HCT116 (cell line): ENCODE data around the gene HS3ST2. TPM values are rescaled to one million over a fixed set of nuclear protein-coding genes. Genes with fewer than 3 reads are reported as not detected.

ENCODE experiments used
- ATAC-seq: fragments of 200-7000 bp; cut with Tn5 transposase; 2 replicates; pipeline ENCODE4 v1.9.1; 2020; ENCODE audit warnings: mild to moderate bottlenecking, moderate library complexity
- Bru-seq: library from RNA; stranded (reverse); fragments of 400-500 nt; gene quantifications from one replicate; lab custom pipeline; 2021; lab: Mats Ljungman, UMichigan
- BruChase-seq, 2 experiments: library from RNA; stranded (reverse); fragments of 400-500 nt; gene quantifications; one replicate each; lab custom pipeline; 2021; lab: Mats Ljungman, UMichigan
- BruUV-seq: library from RNA; stranded (reverse); fragments of 400-500 nt; replicated peaks from 2 replicates; lab custom pipeline; 2021; lab: Mats Ljungman, UMichigan
- CTCF ChIA-PET: fragments of 300-600 bp; sonication (Branson Sonifier 250); formaldehyde crosslinking; loops from one replicate; lab custom pipeline; 2021; ENCODE audit warnings: antibody characterized with exemption; lab: Charles Lee
- POLR2A ChIA-PET: fragments of 300-600, 350-600 bp; sonication (Branson Sonifier 250); formaldehyde crosslinking; loops from one replicate; lab custom pipeline; 2021; ENCODE audit warnings: antibody characterized with exemption; lab: Charles Lee
- RAD21 ChIA-PET, 2 experiments: fragments of 300-600 bp; sonication (Branson Sonifier 250); formaldehyde crosslinking; loops; one replicate each; lab custom pipeline; 2023; ENCODE audit warnings: low total read pairs in 2 of 2; ENCODE audit not compliant: uncharacterized antibody in 2 of 2, unreplicated experiment in 2 of 2, low non-redundant PET in 1 of 2; lab: Charles Lee
- DNase-seq: peaks from one replicate; pipeline ENCODE4 v3.0.0-alpha.2; 2010; ENCODE audit warnings: low read depth, low spot score
- H2AFZ ChIP-seq: fragments of 200-600 bp; shearing (Covaris generic), sonication (generic); 2 replicates; pipeline ENCODE4 v1.6.1; 2017; ENCODE audit warnings: low read depth, mixed run types, mixed read lengths, antibody characterized with exemption, low read length; ENCODE audit not compliant: poor library complexity, severe bottlenecking
- H3K27ac ChIP-seq: 2 replicates; pipeline ENCODE4 v1.5.1; 2012; ENCODE audit warnings: low read depth, low read length
- H3K27me3 ChIP-seq: fragments of 200-600 bp; sonication (generic); 2 replicates; pipeline ENCODE4 v1.6.1; 2016; ENCODE audit warnings: mixed run types, low read length, mixed read lengths; ENCODE audit not compliant: insufficient read depth
- H3K36me3 ChIP-seq, 2 experiments: fragments of 200-500 bp in 1 of 2; fragments of 200-600 bp in 1 of 2; sonication (Bioruptor generic) in 1 of 2; sonication (generic) in 1 of 2; 2 replicates each; pipeline versions ENCODE4 v1.5.1 to v1.6.1; 2014 to 2016; ENCODE audit warnings: low read length in 2 of 2, inconsistent platforms in 1 of 2, mixed read lengths in 1 of 2, mixed run types in 1 of 2; ENCODE audit not compliant: insufficient read depth in 2 of 2, control insufficient read depth in 1 of 2
- H3K4me1 ChIP-seq, 2 experiments: fragments of 200-600 bp in 1 of 2; sonication (generic) in 1 of 2; 2 replicates each; pipeline versions ENCODE4 v1.5.1 to v1.6.1; 2012 to 2017; ENCODE audit warnings: low read length in 2 of 2, inconsistent platforms in 1 of 2, mild to moderate bottlenecking in 1 of 2, mixed read lengths in 1 of 2, mixed run types in 1 of 2, moderate library complexity in 1 of 2; ENCODE audit not compliant: insufficient read depth in 2 of 2, control insufficient read depth in 1 of 2
- H3K4me2 ChIP-seq: fragments of 200-600 bp; sonication (generic); 2 replicates; pipeline ENCODE4 v1.6.1; 2017; ENCODE audit warnings: mixed run types, low read length, mixed read lengths
- H3K4me3 ChIP-seq, 2 experiments: fragments of 200-600 bp in 1 of 2; sonication (generic) in 1 of 2; replicated peaks in 1 of 2; 2 replicates each; pipeline ENCODE4 v1.5.1; 2011 to 2016; ENCODE audit warnings: low read length in 2 of 2, control low read depth in 1 of 2, low read depth in 1 of 2, mild to moderate bottlenecking in 1 of 2, mixed read lengths in 1 of 2, mixed run types in 1 of 2
- H3K79me2 ChIP-seq: fragments of 200-600 bp; sonication (generic); 2 replicates; pipeline ENCODE4 v1.6.1; 2017; ENCODE audit warnings: mild to moderate bottlenecking, mixed run types, low read length, moderate library complexity, mixed read lengths; ENCODE audit not compliant: insufficient read depth
- H3K9ac ChIP-seq: fragments of 200-600 bp; sonication (generic); 2 replicates; pipeline ENCODE4 v1.6.1; 2016; ENCODE audit warnings: low read length, mixed read lengths
- H3K9me2 ChIP-seq: fragments of 200-600 bp; sonication (generic), shearing (Covaris generic); 2 replicates; pipeline ENCODE4 v1.6.1; 2017; ENCODE audit warnings: mixed run types, mild to moderate bottlenecking, moderate library complexity; ENCODE audit not compliant: insufficient read depth
- H3K9me3 ChIP-seq, 2 experiments: fragments of 200-500 bp in 1 of 2; fragments of 200-600 bp in 1 of 2; sonication (Bioruptor generic) in 1 of 2; sonication (generic) in 1 of 2; 2 replicates each; pipeline ENCODE4 v1.6.1; 2014 to 2017; ENCODE audit warnings: low read length in 2 of 2, mixed read lengths in 2 of 2, inconsistent platforms in 1 of 2, low read depth in 1 of 2, mild to moderate bottlenecking in 1 of 2, mixed run types in 1 of 2, moderate library complexity in 1 of 2; ENCODE audit not compliant: control insufficient read depth in 1 of 2, insufficient read depth in 1 of 2
- H4K20me1 ChIP-seq: fragments of 200-600 bp; sonication (generic), shearing (Covaris generic); 2 replicates; pipeline ENCODE4 v1.6.1; 2017; ENCODE audit warnings: mixed run types, mild to moderate bottlenecking, moderate library complexity; ENCODE audit not compliant: insufficient read depth
- CBX3 ChIP-seq: IDR thresholded peaks from 2 replicates; pipeline ENCODE4 v1.6.1; 2012; ENCODE audit warnings: low read depth
- ELF1 ChIP-seq: IDR thresholded peaks from 2 replicates; pipeline ENCODE4 v1.6.1; 2012; ENCODE audit warnings: low read depth, borderline replicate concordance
- EZH2phosphoT487 ChIP-seq: fragments of 200-600 bp; IDR thresholded peaks from 2 replicates; pipeline ENCODE4 v1.6.1; 2018; ENCODE audit warnings: antibody characterized with exemption, borderline replicate concordance
- FOSL1 ChIP-seq: IDR thresholded peaks from 2 replicates; pipeline ENCODE4 v1.6.1; 2012; ENCODE audit warnings: low read depth
- POLR2AphosphoS5 ChIP-seq: IDR thresholded peaks from 2 replicates; pipeline ENCODE4 v1.6.1; 2011; ENCODE audit warnings: mild to moderate bottlenecking, low read depth, low read length, moderate library complexity
- SIN3A ChIP-seq: IDR thresholded peaks from 2 replicates; pipeline ENCODE4 v1.6.1; 2012; ENCODE audit warnings: low read depth
- TCF7L2 ChIP-seq: IDR thresholded peaks from 2 replicates; pipeline ENCODE4 v1.7.0; 2011; ENCODE audit warnings: borderline replicate concordance, inconsistent platforms; ENCODE audit not compliant: insufficient read depth, insufficient read length; ENCODE audit errors: extremely low read depth
- intact Hi-C: fragments of 100-400 bp; cut with micrococcal nuclease; formaldehyde crosslinking; loops from 2 replicates; pipeline ENCODE4 v1.10.0; 2022
- long read RNA-seq: library from polyadenylated mRNA; unstranded; transcript quantifications from one replicate; pipeline ENCODE4 v2.0.0, GENCODE V29; 2021; ENCODE audit not compliant: unreplicated experiment
- polyA plus RNA-seq: library from polyadenylated mRNA; unstranded; fragments of >200 nt; gene quantifications from 2 replicates; pipeline ENCODE4 v1.2.1, GENCODE V29; 2012; ENCODE audit warnings: missing spikeins
- total RNA-seq: library from RNA; stranded (reverse); gene quantifications from one replicate; pipeline ENCODE4 v1.2.1, GENCODE V29; 2021; ENCODE audit not compliant: unreplicated experiment
- TF ChIP-seq, protein P1 (sequence below): IDR thresholded peaks from 2 replicates; pipeline ENCODE4 v1.6.1; 2011; ENCODE audit warnings: mild to moderate bottlenecking, low read length, moderate library complexity; ENCODE audit not compliant: insufficient replicate concordance; ENCODE audit errors: extremely low read depth
- TF ChIP-seq, protein P2 (sequence below), 3 experiments: fragments of 200-600 bp in 1 of 3; sonication (generic) in 1 of 3; IDR thresholded peaks in 2 of 3; conservative IDR thresholded peaks in 1 of 3; 2 replicates each; pipeline ENCODE4 v1.5.1; 2012 to 2017; ENCODE audit warnings: low read depth in 2 of 3, low read length in 2 of 3, antibody characterized with exemption in 1 of 3, borderline replicate concordance in 1 of 3, control low read depth in 1 of 3, mild to moderate bottlenecking in 1 of 3, mixed read lengths in 1 of 3, mixed run types in 1 of 3, moderate library complexity in 1 of 3; ENCODE audit not compliant: insufficient read depth in 1 of 3

Gene HS3ST2
- total RNA-seq (not detected), Bru-seq, nascent RNA (percentile 2 among the genes with signal in this experiment), BruChase-seq, experiment 1, labeled RNA remaining after a 6-hour chase (not detected), BruChase-seq, experiment 2, labeled RNA remaining after a 2-hour chase (percentile 3 among the genes with signal in this experiment)
- not detected in 2 replicates for polyA plus RNA-seq
- long read RNA-seq: 0 reads

DNA sequence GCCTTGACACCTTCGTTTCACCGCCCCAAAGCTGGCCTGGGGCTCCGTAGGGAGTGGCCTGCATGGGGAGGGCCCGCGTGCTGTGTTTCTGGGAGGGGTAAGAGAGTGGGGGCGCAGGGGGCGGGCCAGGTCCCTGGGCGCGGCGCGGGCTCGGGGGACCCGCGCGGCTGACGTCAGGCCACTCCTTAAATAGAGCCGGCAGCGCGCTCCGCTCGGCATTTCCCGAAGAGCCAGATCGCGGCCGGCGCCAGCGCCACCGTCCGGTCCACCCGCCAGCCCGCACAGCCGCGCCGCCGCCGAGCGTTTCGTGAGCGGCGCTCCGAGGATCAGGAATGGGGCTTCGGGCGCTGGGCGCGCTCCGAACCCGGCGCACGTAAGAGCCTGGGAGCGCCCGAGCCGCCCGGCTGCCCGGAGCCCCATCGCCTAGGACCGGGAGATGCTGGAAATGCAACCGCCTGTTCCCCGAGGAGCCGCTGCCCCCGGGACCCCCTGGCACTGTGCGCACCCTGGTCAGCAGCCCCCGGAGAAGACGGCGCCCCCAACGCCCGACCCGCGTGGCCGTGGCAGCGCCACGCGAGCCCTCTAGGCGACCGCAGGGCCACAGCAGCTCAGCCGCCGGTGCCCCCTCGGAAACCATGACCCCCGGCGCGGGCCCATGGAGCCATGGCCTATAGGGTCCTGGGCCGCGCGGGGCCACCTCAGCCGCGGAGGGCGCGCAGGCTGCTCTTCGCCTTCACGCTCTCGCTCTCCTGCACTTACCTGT is at the start of gene HS3ST2:
Gene HS3ST2 (plus strand): TSS at position 215 of the 763 bp plus-strand sequence. CDS start 449 bp downstream, at position 664.
- H3K79me2 ChIP-seq: no peaks in the 10 kb centered on the region
- no peak for ATAC-seq
- no peak within 1 kb of the TSS for H3K4me2 ChIP-seq
- no peak within 1 kb of the TSS for H2AFZ ChIP-seq
- no peaks in the 10 kb centered on the region for H3K4me1 ChIP-seq
- DNase-seq: no peak
- intact Hi-C loops: no loop called here
- H3K9me2 ChIP-seq: no peaks in the 10 kb centered on the region
- H3K4me3 ChIP-seq: no peak within 1 kb of the TSS
- POLR2A ChIA-PET: no interaction called here
- no peaks in the 10 kb centered on the region for H3K9me3 ChIP-seq
- BruUV-seq: no TSS peak
- no peak within 1 kb of the TSS for H3K9ac ChIP-seq
- no peak for TF ChIP-seq POLR2AphosphoS5
- RAD21 ChIA-PET: no interaction called here
- no peak within 1 kb of the TSS for H3K27ac ChIP-seq
- peaks cover 27% of the 10 kb centered on the region for H3K27me3 ChIP-seq
- H4K20me1 ChIP-seq: no peaks in the 10 kb centered on the region
- CTCF ChIA-PET: no interaction called here
- no peaks in the 10 kb centered on the region for H3K36me3 ChIP-seq

DNA sequence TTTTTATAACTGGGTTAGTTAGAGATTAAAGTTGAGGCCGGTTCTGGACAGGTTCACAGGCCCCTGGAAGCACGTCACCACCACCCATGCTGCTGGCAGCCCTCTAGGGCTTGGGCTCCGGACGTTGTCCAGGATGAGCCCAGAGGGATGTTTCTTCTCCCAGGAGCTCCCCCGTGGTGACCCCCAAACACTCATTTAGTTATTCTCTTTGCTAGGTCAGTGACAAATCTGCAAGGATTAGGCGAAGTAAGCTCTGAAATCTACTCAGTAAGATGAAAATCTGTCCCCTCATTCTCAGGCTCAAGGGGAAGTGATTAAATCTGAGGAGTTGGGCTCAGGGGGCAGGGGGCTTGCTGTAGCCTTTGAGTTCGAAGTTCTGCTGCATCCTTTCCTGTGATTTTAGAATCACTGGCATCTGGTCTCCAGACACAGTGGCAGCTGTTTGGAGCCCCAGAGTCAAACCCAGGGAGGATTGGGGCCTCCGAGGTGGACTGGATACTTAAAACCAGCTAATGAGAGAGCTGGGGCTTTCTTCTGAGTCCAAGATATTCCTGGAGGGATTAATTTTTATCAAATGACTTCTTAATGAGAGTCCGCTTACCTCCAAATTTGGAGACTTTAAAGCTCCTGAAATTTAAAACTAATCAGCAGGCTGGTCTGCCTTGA is 49.2 kb upstream of the HS3ST2 start:
- Histone ChIP-seq H4K20me1 (no peaks in the 10 kb centered on the region), H3K4me2 (no peak overlapping the region), H3K4me3 (no peak overlapping the region), H3K27ac (no peak overlapping the region), H3K4me1 (no peaks in the 10 kb centered on the region), H3K9me2 (no peaks in the 10 kb centered on the region), H3K79me2 (no peaks in the 10 kb centered on the region), H3K9me3 (no peaks in the 10 kb centered on the region), H3K9ac (no peak overlapping the region), H3K27me3 (peaks cover 10% of the 10 kb centered on the region), H3K36me3 (no peaks in the 10 kb centered on the region), H2AFZ (no peak overlapping the region)
- ChIA-PET POLR2A (no interaction called here), RAD21 (no interaction called here), CTCF (no interaction called here)
- BruUV-seq: no TSS peak
- DNase-seq (no peak), ATAC-seq (no peak)
- TF ChIP-seq ELF1 (no peak), EZH2phosphoT487 (no peak), CBX3 (no peak), TCF7L2 (no peak), FOSL1 (no peak), SIN3A (no peak)
- TF ChIP-seq, protein P1, sequence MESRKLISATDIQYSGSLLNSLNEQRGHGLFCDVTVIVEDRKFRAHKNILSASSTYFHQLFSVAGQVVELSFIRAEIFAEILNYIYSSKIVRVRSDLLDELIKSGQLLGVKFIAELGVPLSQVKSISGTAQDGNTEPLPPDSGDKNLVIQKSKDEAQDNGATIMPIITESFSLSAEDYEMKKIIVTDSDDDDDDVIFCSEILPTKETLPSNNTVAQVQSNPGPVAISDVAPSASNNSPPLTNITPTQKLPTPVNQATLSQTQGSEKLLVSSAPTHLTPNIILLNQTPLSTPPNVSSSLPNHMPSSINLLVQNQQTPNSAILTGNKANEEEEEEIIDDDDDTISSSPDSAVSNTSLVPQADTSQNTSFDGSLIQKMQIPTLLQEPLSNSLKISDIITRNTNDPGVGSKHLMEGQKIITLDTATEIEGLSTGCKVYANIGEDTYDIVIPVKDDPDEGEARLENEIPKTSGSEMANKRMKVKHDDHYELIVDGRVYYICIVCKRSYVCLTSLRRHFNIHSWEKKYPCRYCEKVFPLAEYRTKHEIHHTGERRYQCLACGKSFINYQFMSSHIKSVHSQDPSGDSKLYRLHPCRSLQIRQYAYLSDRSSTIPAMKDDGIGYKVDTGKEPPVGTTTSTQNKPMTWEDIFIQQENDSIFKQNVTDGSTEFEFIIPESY: no peak
- TF ChIP-seq, protein P2, sequence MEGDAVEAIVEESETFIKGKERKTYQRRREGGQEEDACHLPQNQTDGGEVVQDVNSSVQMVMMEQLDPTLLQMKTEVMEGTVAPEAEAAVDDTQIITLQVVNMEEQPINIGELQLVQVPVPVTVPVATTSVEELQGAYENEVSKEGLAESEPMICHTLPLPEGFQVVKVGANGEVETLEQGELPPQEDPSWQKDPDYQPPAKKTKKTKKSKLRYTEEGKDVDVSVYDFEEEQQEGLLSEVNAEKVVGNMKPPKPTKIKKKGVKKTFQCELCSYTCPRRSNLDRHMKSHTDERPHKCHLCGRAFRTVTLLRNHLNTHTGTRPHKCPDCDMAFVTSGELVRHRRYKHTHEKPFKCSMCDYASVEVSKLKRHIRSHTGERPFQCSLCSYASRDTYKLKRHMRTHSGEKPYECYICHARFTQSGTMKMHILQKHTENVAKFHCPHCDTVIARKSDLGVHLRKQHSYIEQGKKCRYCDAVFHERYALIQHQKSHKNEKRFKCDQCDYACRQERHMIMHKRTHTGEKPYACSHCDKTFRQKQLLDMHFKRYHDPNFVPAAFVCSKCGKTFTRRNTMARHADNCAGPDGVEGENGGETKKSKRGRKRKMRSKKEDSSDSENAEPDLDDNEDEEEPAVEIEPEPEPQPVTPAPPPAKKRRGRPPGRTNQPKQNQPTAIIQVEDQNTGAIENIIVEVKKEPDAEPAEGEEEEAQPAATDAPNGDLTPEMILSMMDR (IDR thresholded peaks at IDR 0.05 in 2 of 3, conservative IDR thresholded peaks at IDR 0.05 in 1 of 3; ENCODE audit: borderline replicate concordance in 1 of 3, insufficient read depth in 1 of 3, low read depth in 2 of 3, low read length in 2 of 3): no peak
- intact Hi-C loops: no loop called here
